Endothelial cell of umbilical vein (primary cell): ENCODE measurements around the gene MOGAT3. TPM values are rescaled to one million over a fixed set of nuclear protein-coding genes. Genes with fewer than 3 reads are reported as not detected.
A peak's percentile ranks its signal among the peaks of the same experiment; 100 is the strongest.

Experiments used
- BruUV-seq: library from RNA; stranded (reverse); fragments of 400-500 nt; replicated peaks from 2 replicates; lab custom pipeline; 2021; lab: Mats Ljungman, UMichigan
- CTCF ChIA-PET: fragments of 300-600, 350-600 bp; sonication (Branson Sonifier 250); formaldehyde crosslinking; loops from one replicate; lab custom pipeline; 2021; ENCODE audit warnings: antibody characterized with exemption, inconsistent platforms; lab: Charles Lee
- POLR2A ChIA-PET: fragments of 300-600, 350-600 bp; sonication (Branson Sonifier 250); formaldehyde crosslinking; loops from one replicate; lab custom pipeline; 2021; ENCODE audit warnings: antibody characterized with exemption, inconsistent platforms; lab: Charles Lee
- DNase-seq: peaks from one replicate; pipeline ENCODE4 v3.0.0-alpha.2; 2011; ENCODE audit warnings: low read depth, low spot score
- FAIRE-seq: peaks from 2 replicates; lab custom pipeline; 2011; peaks lifted over from hg19 to GRCh38; lab: Jason Lieb, UNC
- H2AFZ ChIP-seq: 2 replicates; pipeline ENCODE4 v1.6.0; 2012; ENCODE audit warnings: low read depth, low read length, control low read depth, inconsistent platforms
- H3K27ac ChIP-seq: 2 replicates; pipeline ENCODE4 v1.5.1; 2011; ENCODE audit warnings: low read depth, mild to moderate bottlenecking, control low read depth, low read length, moderate library complexity; ENCODE audit not compliant: insufficient read depth
- H3K27me3 ChIP-seq, 2 experiments: 2 replicates each; pipeline versions ENCODE4 v1.6.0 to v1.6.1; 2011; ENCODE audit warnings: low read length in 2 of 2, mixed read lengths in 1 of 2; ENCODE audit not compliant: control insufficient read depth in 2 of 2, insufficient read depth in 2 of 2
- H3K36me3 ChIP-seq, 2 experiments: 2 replicates in 1 of 2; 3 replicates in 1 of 2; pipeline ENCODE4 v1.5.1; 2011; ENCODE audit warnings: low read length in 2 of 2, mild to moderate bottlenecking in 1 of 2, moderate library complexity in 1 of 2; ENCODE audit not compliant: control insufficient read depth in 2 of 2, insufficient read depth in 2 of 2; ENCODE audit errors: extremely low read depth in 1 of 2
- H3K4me1 ChIP-seq: 3 replicates; pipeline ENCODE4 v1.5.1; 2011; ENCODE audit warnings: mild to moderate bottlenecking, low read length; ENCODE audit not compliant: control insufficient read depth, insufficient read depth; ENCODE audit errors: extremely low read depth
- H3K4me2 ChIP-seq: 2 replicates; pipeline ENCODE4 v1.6.1; 2011; ENCODE audit warnings: low read length, control low read depth, mixed read lengths; ENCODE audit not compliant: insufficient read depth
- H3K4me3 ChIP-seq, 3 experiments: fragments of 200-600 bp in 1 of 3; sonication (generic), shearing (Covaris generic) in 1 of 3; replicated peaks in 1 of 3; 2 replicates each; pipeline ENCODE4 v1.5.1; 2011 to 2016; ENCODE audit warnings: control low read depth in 3 of 3, low read length in 3 of 3, mild to moderate bottlenecking in 2 of 3, inconsistent platforms in 1 of 3, low read depth in 1 of 3, moderate library complexity in 1 of 3; ENCODE audit not compliant: insufficient read depth in 1 of 3
- H3K79me2 ChIP-seq: 2 replicates; pipeline ENCODE4 v1.6.0; 2012; ENCODE audit warnings: low read length, inconsistent platforms; ENCODE audit not compliant: control insufficient read depth, insufficient read depth
- H3K9ac ChIP-seq: replicated peaks from 2 replicates; pipeline ENCODE3; 2011; ENCODE audit warnings: low read length, control low read depth; ENCODE audit not compliant: insufficient read depth; ENCODE audit errors: extremely low read depth
- H3K9me1 ChIP-seq: replicated peaks from 3 replicates; pipeline ENCODE4 v1.6.0; 2011; ENCODE audit warnings: mild to moderate bottlenecking, low read length; ENCODE audit not compliant: control insufficient read depth, insufficient read depth; ENCODE audit errors: extremely low read depth
- H3K9me3 ChIP-seq: replicated peaks from 2 replicates; pipeline ENCODE4 v1.5.1; 2012; ENCODE audit warnings: low read length, inconsistent platforms; ENCODE audit not compliant: control insufficient read depth, insufficient read depth
- H4K20me1 ChIP-seq: replicated peaks from 2 replicates; pipeline ENCODE3; 2011; ENCODE audit warnings: mild to moderate bottlenecking, low read length; ENCODE audit not compliant: control insufficient read depth, insufficient read depth; ENCODE audit errors: extremely low read depth
- EZH2 ChIP-seq: IDR thresholded peaks from 2 replicates; pipeline ENCODE4 v1.6.1; 2012; ENCODE audit warnings: borderline replicate concordance, low read depth, mild to moderate bottlenecking, moderate library complexity, low read length, inconsistent platforms; ENCODE audit not compliant: severe bottlenecking
- FOS ChIP-seq: IDR thresholded peaks from 2 replicates; pipeline ENCODE4 v1.6.1; 2011; ENCODE audit warnings: mild to moderate bottlenecking, low read length, moderate library complexity, borderline replicate concordance; ENCODE audit not compliant: insufficient read depth
- JUN ChIP-seq: IDR thresholded peaks from 2 replicates; pipeline ENCODE4 v1.6.1; 2011; ENCODE audit warnings: borderline replicate concordance, low read depth; ENCODE audit not compliant: insufficient read length, insufficient read depth
- MYC ChIP-seq: IDR thresholded peaks from one replicate; pipeline ENCODE4 v1.6.1; 2011; ENCODE audit warnings: mild to moderate bottlenecking, low read depth, low read length
- POLR2AphosphoS5 ChIP-seq: IDR thresholded peaks from 2 replicates; pipeline ENCODE4 v1.6.1; 2012; ENCODE audit warnings: low read depth, mild to moderate bottlenecking, control low read depth, low read length, moderate library complexity; ENCODE audit not compliant: insufficient read depth
- dilution Hi-C: fragments of 300-500 bp; cut with MboI; formaldehyde crosslinking; loops from one replicate; pipeline ENCODE4 v1.15.0; 2019; ENCODE audit warnings: low sequenced_read_pairs; ENCODE audit not compliant: extremely low pct_ligation_motif_present
- intact Hi-C: fragments of 100-400 bp; cut with micrococcal nuclease; formaldehyde crosslinking; loops from one replicate; pipeline ENCODE4 v1.10.0; 2022
- polyA plus RNA-seq, 4 experiments: library from polyadenylated mRNA; depleted of rRNA in 3 of 4; stranded (reverse) in 3 of 4; unstranded in 1 of 4; fragments of >200 nt; gene quantifications; 2 replicates each; pipeline versions ENCODE4 v1.2.1 to v1.2.3, GENCODE V29; 2011 to 2012; ENCODE audit warnings: missing spikeins in 1 of 4
- total RNA-seq: library from RNA; stranded (reverse); gene quantifications from 2 replicates; pipeline ENCODE4 v1.2.3, GENCODE V29; 2021

MOGAT3 gene
- total and polyA plus RNA-seq, 2 donors (not counting 3 experiments of a cell fraction or from before 2014, with no cell fraction given), result not detected

- no peak for TF ChIP-seq POLR2AphosphoS5
- BruUV-seq, result no TSS peak
- H3K4me3 ChIP-seq, result no peak overlapping the region
- FAIRE-seq, result no peak
- no peaks in the 10 kb centered on the region for H3K9me1 ChIP-seq
- POLR2A ChIA-PET, result no interaction called here
- CTCF ChIA-PET, result interaction anchor here (0.6 to 1.3 kb wide), 2 partner anchors 63 to 1043 kb away, joined by 4 to 5 read pairs; no protein-coding TSS in a partner anchor
- no peak for DNase-seq
- H4K20me1 ChIP-seq, result no peaks in the 10 kb centered on the region
- H3K4me1 ChIP-seq, result peaks cover 13% of the 10 kb centered on the region
- H2AFZ ChIP-seq, result no peak overlapping the region
- intact Hi-C loops (no loop called here), dilution Hi-C loops (no loop called here)
- H3K27ac ChIP-seq, result no peak overlapping the region
- peaks cover 4 to 10% of the 10 kb centered on the region in 2 experiments for H3K36me3 ChIP-seq
- H3K4me2 ChIP-seq, result no peak overlapping the region
- H3K27me3 ChIP-seq, result no peaks in the 10 kb centered on the region
- H3K9me3 ChIP-seq, result no peaks in the 10 kb centered on the region
- peaks cover 49% of the 10 kb centered on the region for H3K79me2 ChIP-seq
- H3K9ac ChIP-seq, result no peak overlapping the region
These were observed 19.5 kb upstream of the MOGAT3 start for GRCh38 chr7:101220295-101220694.

GRCh38 chr7:101218236-101219125 is 17.6 kb upstream of the MOGAT3 start:
- no peak for DNase-seq
- Histone ChIP-seq H3K9ac (peak overlapping the region; percentile 67), H3K36me3 (peaks cover 3 to 11% of the 10 kb centered on the region in 2 experiments), H3K4me1 (peaks cover 13% of the 10 kb centered on the region), H2AFZ (peak overlapping the region; percentile 42), H3K9me1 (no peaks in the 10 kb centered on the region), H3K4me3 (peak overlapping the region; percentile 44 to 84 (median 78)), H3K9me3 (no peaks in the 10 kb centered on the region), H4K20me1 (no peaks in the 10 kb centered on the region), H3K79me2 (peaks cover 53% of the 10 kb centered on the region), H3K27me3 (no peaks in the 10 kb centered on the region), H3K4me2 (peak overlapping the region; percentile 93), H3K27ac (peak overlapping the region; percentile 79)
- intact Hi-C loops (loop anchor here (1.0 kb wide), 1 partner anchor 21 kb away; no protein-coding TSS in a partner anchor), dilution Hi-C loops (no loop called here)
- peak; percentile 48 for FAIRE-seq
- ChIA-PET POLR2A (interaction anchor here (2.1 kb wide), 1 partner anchor 26 kb away, joined by 12 read pairs; the partner anchor contains the start of gene FIS1), CTCF (interaction anchor here (0.7 to 4.5 kb wide), 21 partner anchors 8 to 103 kb away, joined by 3 to 112 read pairs (median 6); partner anchors contain the start of genes CLDN15, FIS1 and IFT22)
- BruUV-seq, result TSS peak; percentile 67
- TF ChIP-seq EZH2 (no peak), FOS (no peak), JUN (no peak), MYC (no peak)
